HepG2 (cell line): ENCODE data around the gene GCC1. TPM values are rescaled to one million over a fixed set of nuclear protein-coding genes. Genes with fewer than 3 reads are reported as not detected.
"Not testable (repeated sequence)": the region's sequence is repeated elsewhere in the genome, so short reads cannot be mapped to it uniquely, and the experiment has no call there.

Experiments
- ATAC-seq: fragments of 200-7000 bp; cut with Tn5 transposase; 3 replicates; pipeline ENCODE4 v1.9.1; 2020; ENCODE audit warnings: mild to moderate bottlenecking, moderate library complexity
- BruUV-seq: library from RNA; stranded (reverse); fragments of 400-500 nt; replicated peaks from 2 replicates; lab custom pipeline; 2021; lab: Mats Ljungman, UMichigan
- CTCF ChIA-PET: fragments of 300-600 bp; formaldehyde crosslinking; extraction: SDS; loops from one replicate; lab custom pipeline; 2021; ENCODE audit warnings: low total read pairs, inconsistent platforms, low intra/inter-chr PET ratio; lab: Yijun Ruan, JAX
- POLR2A ChIA-PET: fragments of 350-600 bp; sonication (Branson Sonifier 250); formaldehyde crosslinking; loops from one replicate; lab custom pipeline; 2020; ENCODE audit warnings: antibody characterized with exemption, inconsistent platforms; lab: Yijun Ruan, JAX
- DNase-seq: peaks from one replicate; pipeline ENCODE4 v3.0.0-alpha.2; 2015; ENCODE audit warnings: low spot score
- FAIRE-seq: peaks from 3 replicates; lab custom pipeline; 2011; peaks lifted over from hg19 to GRCh38; lab: Jason Lieb, UNC
- H2AFZ ChIP-seq: one replicate; pipeline ENCODE4 v1.6.1; 2011; ENCODE audit warnings: low read length, inconsistent platforms
- H3K27ac ChIP-seq: fragments of 300-600 bp; 3 replicates; pipeline ENCODE4 v1.8.0; 2011; ENCODE audit warnings: mixed run types, mild to moderate bottlenecking, mixed read lengths, low read length, inconsistent platforms; ENCODE audit not compliant: insufficient read depth; ENCODE audit errors: extremely low read length
- H3K27me3 ChIP-seq, 2 experiments: fragments of 200-600 bp in 1 of 2; 2 replicates in 1 of 2; 3 replicates in 1 of 2; pipeline versions ENCODE4 v1.6.0 to v1.8.0; 2011; ENCODE audit warnings: low read length in 2 of 2, mild to moderate bottlenecking in 2 of 2, moderate library complexity in 2 of 2, inconsistent platforms in 1 of 2; ENCODE audit not compliant: insufficient read depth in 2 of 2, control insufficient read depth in 1 of 2
- H3K36me3 ChIP-seq, 2 experiments: fragments of 200-600 bp in 1 of 2; replicated peaks in 1 of 2; 2 replicates in 1 of 2; 3 replicates in 1 of 2; pipeline versions ENCODE4 v1.5.1 to v1.8.0; 2011; ENCODE audit warnings: low read length in 2 of 2, inconsistent platforms in 1 of 2; ENCODE audit not compliant: insufficient read depth in 2 of 2, control insufficient read depth in 1 of 2
- H3K4me1 ChIP-seq: 2 replicates; pipeline ENCODE4 v1.5.1; 2012; ENCODE audit warnings: low read length, inconsistent platforms; ENCODE audit not compliant: insufficient read depth
- H3K4me2 ChIP-seq: 2 replicates; pipeline ENCODE4 v1.6.0; 2011; ENCODE audit warnings: low read depth, low read length, inconsistent platforms
- H3K4me3 ChIP-seq, 3 experiments: fragments of 200-600 bp in 1 of 3; sonication (generic), shearing (Covaris generic) in 1 of 3; replicated peaks in 1 of 3; 2 replicates each; pipeline ENCODE4 v1.5.1; 2011 to 2016; ENCODE audit warnings: low read length in 3 of 3, inconsistent platforms in 2 of 3, low read depth in 2 of 3, mild to moderate bottlenecking in 2 of 3, control low read depth in 1 of 3, mixed read lengths in 1 of 3; ENCODE audit not compliant: insufficient read depth in 1 of 3
- H3K79me2 ChIP-seq: one replicate; pipeline ENCODE4 v1.6.1; 2011; ENCODE audit warnings: low read length, inconsistent platforms; ENCODE audit not compliant: insufficient read depth
- H3K9ac ChIP-seq: 2 replicates; pipeline ENCODE4 v1.6.0; 2011; ENCODE audit warnings: mild to moderate bottlenecking, low read depth, low read length, inconsistent platforms; ENCODE audit not compliant: insufficient read depth
- H3K9me3 ChIP-seq: 2 replicates; pipeline ENCODE4 v1.5.1; 2012; ENCODE audit warnings: mild to moderate bottlenecking, low read length
- H4K20me1 ChIP-seq: 2 replicates; pipeline ENCODE4 v1.6.0; 2011; ENCODE audit warnings: inconsistent platforms, mild to moderate bottlenecking, low read length, moderate library complexity; ENCODE audit not compliant: insufficient read depth
- ASH2L ChIP-seq: fragments of 300-600, 200-600 bp; sonication (generic); IDR thresholded peaks from 2 replicates; pipeline ENCODE4 v1.7.0; 2017; ENCODE audit warnings: low read depth, mild to moderate bottlenecking, moderate library complexity, mixed read lengths, low read length; ENCODE audit not compliant: insufficient read length
- CERS6 ChIP-seq: sonication (generic); formaldehyde crosslinking; IDR thresholded peaks from 2 replicates; pipeline ENCODE4 v1.5.0; 2020; ENCODE audit warnings: missing genetic modification reagents
- ELK4 ChIP-seq: sonication (generic); formaldehyde crosslinking; IDR thresholded peaks from 2 replicates; pipeline ENCODE4 v1.9.0; 2021; ENCODE audit warnings: missing genetic modification reagents, borderline replicate concordance
- KLF13 ChIP-seq: sonication (generic); formaldehyde crosslinking; IDR thresholded peaks from 2 replicates; pipeline ENCODE4 v1.4.0; 2020; ENCODE audit warnings: mild to moderate bottlenecking, missing genetic modification reagents
- SAP130 ChIP-seq: IDR thresholded peaks from 2 replicates; pipeline ENCODE4 v1.6.1; 2016; ENCODE audit warnings: low read depth
- SMYD3 ChIP-seq: sonication (generic); formaldehyde crosslinking; IDR thresholded peaks from 2 replicates; pipeline ENCODE4 v1.8.1; 2023; ENCODE audit warnings: mild to moderate bottlenecking, missing genetic modification reagents
- SNAI1 ChIP-seq: sonication (generic); formaldehyde crosslinking; IDR thresholded peaks from 2 replicates; pipeline ENCODE4 v1.5.0; 2020; ENCODE audit warnings: mild to moderate bottlenecking, missing genetic modification reagents, borderline replicate concordance
- SRSF1 ChIP-seq: fragments of 200-400 bp; formaldehyde crosslinking; optimal IDR thresholded peaks from 2 replicates; pipeline ENCODE3; 2017; ENCODE audit warnings: mild to moderate bottlenecking, low read depth, low read length, moderate library complexity
- ZFP36L1 ChIP-seq: sonication (generic); formaldehyde crosslinking; IDR thresholded peaks from 2 replicates; pipeline ENCODE4 v1.8.0; 2022; ENCODE audit warnings: mild to moderate bottlenecking, missing genetic modification reagents, moderate library complexity
- ZKSCAN5 ChIP-seq: sonication (generic); formaldehyde crosslinking; IDR thresholded peaks from 2 replicates; pipeline ENCODE4 v1.5.1; 2020; ENCODE audit warnings: mild to moderate bottlenecking, missing genetic modification reagents
- ZNF30 ChIP-seq: sonication (generic); formaldehyde crosslinking; IDR thresholded peaks from 2 replicates; pipeline ENCODE4 v1.5.0; 2020; ENCODE audit warnings: mild to moderate bottlenecking, missing genetic modification reagents
- ZNF597 ChIP-seq: sonication (generic); formaldehyde crosslinking; IDR thresholded peaks from 2 replicates; pipeline ENCODE4 v1.5.0; 2020; ENCODE audit warnings: missing genetic modification reagents
- WGBS: methylation state at CpG from one replicate; pipeline ENCODE4 v1.1.6; 2017; ENCODE audit warnings: low lambda C conversion rate; 5-methylcytosine and 5-hydroxymethylcytosine counted together
- in situ Hi-C: cut with HindIII; loops from 2 replicates; pipeline ENCODE4 v1.10.0; 2017; ENCODE audit warnings: low pct_unique_long_range_greater_than_20kb; ENCODE audit not compliant: extremely low pct_ligation_motif_present
- intact Hi-C: fragments of 100-400 bp; cut with micrococcal nuclease; formaldehyde crosslinking; loops from one replicate; pipeline ENCODE4 v1.10.0; 2022; ENCODE audit not compliant: unreplicated experiment
- polyA plus RNA-seq, 8 experiments: library from polyadenylated mRNA; depleted of rRNA in 3 of 8; stranded (reverse) in 7 of 8; unstranded in 1 of 8; fragments of >200 nt; fragmentation: Illumina TruSeq in 4 of 8; extraction: Trizol in 4 of 8; gene quantifications; 2 replicates each; pipeline versions ENCODE4 v1.2.1 to v1.2.3, GENCODE V29; 2011 to 2016; ENCODE audit warnings: low read depth in 4 of 8, missing spikeins in 1 of 8, mixed read lengths in 1 of 8; ENCODE audit not compliant: insufficient read depth in 1 of 8
- total RNA-seq, 5 experiments: library from RNA; depleted of rRNA; stranded (reverse); fragments of >200 nt; fragmentation: Illumina TruSeq; extraction: Trizol; gene quantifications; 2 replicates each; pipeline ENCODE4 v1.2.3, GENCODE V29; 2016; ENCODE audit warnings: low read depth in 1 of 5

Gene GCC1
- total and polyA plus RNA-seq, 2 of the 13 experiments (the other 11 are each of a cell fraction or from before 2014, with no cell fraction given), result 2.5 to 15.3 TPM

GRCh38 chr7:127568034-127568433, 17.4 kb downstream of the GCC1 start:
- H3K36me3 ChIP-seq, intact Hi-C loops, CTCF ChIA-PET, H3K27ac ChIP-seq, H3K9me3 ChIP-seq, BruUV-seq, H3K4me2 ChIP-seq, H4K20me1 ChIP-seq, H2AFZ ChIP-seq, H3K27me3 ChIP-seq, H3K9ac ChIP-seq, POLR2A ChIA-PET, H3K4me1 ChIP-seq, FAIRE-seq, ATAC-seq, H3K4me3 ChIP-seq, H3K79me2 ChIP-seq, DNase-seq, in situ Hi-C loops: not testable (repeated sequence)
- WGBS, result no CpG with 5 or more reads among the region's 3 CpGs

- H3K9me3 ChIP-seq, result 0 out of 2 replicates have a peak, but pooled peaks cover 4% of the 10 kb centered on the region
- no peak overlapping the region for H3K4me2 ChIP-seq
- POLR2A ChIA-PET, result no interaction called here
- no peaks in the 10 kb centered on the region for H3K4me1 ChIP-seq
- WGBS, result 48% methylated on average over 3 of the region's 3 CpGs
- no peak overlapping the region for H3K4me3 ChIP-seq
- FAIRE-seq (no peak), DNase-seq (no peak), ATAC-seq (no peak)
- no peak for TF ChIP-seq CERS6 (CRISPR knock-in tag)
- TF ChIP-seq SAP130 (CRISPR knock-in tag), result no peak
- no peak for TF ChIP-seq ZNF30
- no peak for TF ChIP-seq ZKSCAN5
- TF ChIP-seq SRSF1, result no peak
- TF ChIP-seq ZFP36L1 (CRISPR knock-in tag), result no peak
- TF ChIP-seq ELK4 (CRISPR knock-in tag), result no peak
- TF ChIP-seq SNAI1, result no peak
- TF ChIP-seq ZNF597 (CRISPR knock-in tag), result no peak
- TF ChIP-seq ASH2L, result no peak
- no peak for TF ChIP-seq SMYD3 (CRISPR knock-in tag)
- no peak for TF ChIP-seq KLF13 (CRISPR knock-in tag)
- no peak overlapping the region for H3K9ac ChIP-seq
- in situ Hi-C loops (no loop called here), intact Hi-C loops (no loop called here)
- H3K36me3 ChIP-seq, result no peaks in the 10 kb centered on the region
- H2AFZ ChIP-seq, result no peak overlapping the region
- BruUV-seq, result no TSS peak
- H3K79me2 ChIP-seq, result no peaks in the 10 kb centered on the region
- H4K20me1 ChIP-seq, result no peaks in the 10 kb centered on the region
- H3K27ac ChIP-seq, result no peak overlapping the region
- CTCF ChIA-PET, result no interaction called here
- no peaks in the 10 kb centered on the region for H3K27me3 ChIP-seq
These were observed 19.2 kb downstream of the GCC1 start for GRCh38 chr7:127566242-127566641.
